Left renal cortex interstitium (tissue), 4 donors: ENCODE results near the gene PM20D2. TPM values are rescaled to one million over a fixed set of nuclear protein-coding genes. Genes with fewer than 3 reads are reported as not detected.
A peak's percentile ranks its signal among the peaks of the same experiment; 100 is the strongest.

Experiments
- DNase-seq, 4 donors: peaks; one replicate each; pipeline ENCODE4 v3.0.0-alpha.2; 2013; ENCODE audit warnings: low read depth in 4 of 4, low spot score in 2 of 4, missing footprints in 1 of 4
- polyA plus RNA-seq, 4 donors: library from polyadenylated mRNA; unstranded; fragments of 120-200 nt; gene quantifications; one replicate each; pipeline ENCODE4 v1.2.1, GENCODE V29; 2013; ENCODE audit not compliant: insufficient read length in 4 of 4

Gene PM20D2
- polyA plus RNA-seq, 4 donors = 29.1 to 48.0 (median 32.9) TPM

DNA sequence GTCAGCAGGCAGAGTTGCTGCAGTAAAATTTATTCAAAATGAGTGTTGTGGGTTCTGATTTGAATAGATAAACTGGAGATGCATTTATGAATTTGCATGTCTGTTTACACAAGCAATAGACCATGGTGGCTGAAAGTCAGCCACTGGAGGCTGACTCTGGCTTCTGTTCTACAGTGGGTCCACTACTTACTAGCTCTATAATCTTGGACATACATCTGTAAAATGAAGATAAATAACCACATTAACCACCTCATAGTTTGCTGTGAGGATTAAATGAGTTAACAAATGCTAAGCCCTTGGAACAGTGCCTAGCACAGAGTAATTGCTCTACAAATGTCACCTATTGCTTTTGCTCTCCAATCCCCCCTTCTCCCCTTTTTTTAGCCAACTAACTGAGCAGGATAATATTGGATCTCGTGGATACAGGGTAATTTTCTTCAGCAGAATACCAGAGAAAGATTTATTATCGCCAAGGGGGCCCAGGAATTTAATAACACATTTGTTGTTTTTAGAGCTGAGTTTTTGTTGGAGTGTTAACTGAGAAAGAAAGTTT, 1.4 kb upstream of the PM20D2 start:
- peak in 1 of 4 donors; percentile 21 for DNase-seq

DNA sequence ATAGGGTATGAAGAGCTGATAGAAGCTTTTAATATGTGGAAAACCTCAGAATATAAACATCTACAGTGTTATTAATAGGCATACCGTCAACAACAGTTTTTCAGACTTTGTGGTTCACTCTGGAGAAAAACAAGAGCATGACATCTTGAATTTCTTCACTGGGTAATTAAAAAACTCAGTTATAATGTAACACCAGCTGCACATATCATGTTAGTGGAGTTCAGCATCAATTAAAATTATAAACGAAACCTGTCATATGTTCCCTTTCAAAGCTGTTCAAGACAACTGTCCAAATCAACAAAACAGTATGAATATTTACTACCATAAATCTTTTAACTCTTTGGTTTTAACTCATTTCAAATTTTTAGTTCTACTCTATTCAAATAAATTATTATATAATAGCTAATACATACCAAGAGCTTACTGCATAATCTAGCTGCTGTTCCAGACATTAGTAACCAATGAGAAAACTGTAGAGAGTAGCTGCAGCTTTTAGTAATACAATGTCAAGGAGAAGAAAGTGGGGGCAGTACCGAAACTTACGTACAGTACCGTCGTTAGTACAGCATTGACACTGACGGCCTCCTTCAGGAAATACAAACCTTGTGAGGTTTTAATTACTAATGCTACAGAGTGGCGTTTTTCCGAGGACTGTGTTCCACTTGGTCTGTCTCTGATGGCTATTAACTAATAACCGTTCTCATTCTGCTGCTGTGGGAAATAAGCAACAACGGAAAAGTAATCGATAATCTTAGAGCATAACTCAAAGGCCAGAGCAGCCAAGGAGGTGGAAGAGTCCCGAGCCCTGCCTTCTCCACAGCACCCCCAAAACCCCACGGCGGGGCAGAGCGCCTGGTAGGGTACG, 532 bp upstream of the PM20D2 start:
- peak in 3 of 4 donors; percentile 2 to 70 (median 27) for DNase-seq

DNA sequence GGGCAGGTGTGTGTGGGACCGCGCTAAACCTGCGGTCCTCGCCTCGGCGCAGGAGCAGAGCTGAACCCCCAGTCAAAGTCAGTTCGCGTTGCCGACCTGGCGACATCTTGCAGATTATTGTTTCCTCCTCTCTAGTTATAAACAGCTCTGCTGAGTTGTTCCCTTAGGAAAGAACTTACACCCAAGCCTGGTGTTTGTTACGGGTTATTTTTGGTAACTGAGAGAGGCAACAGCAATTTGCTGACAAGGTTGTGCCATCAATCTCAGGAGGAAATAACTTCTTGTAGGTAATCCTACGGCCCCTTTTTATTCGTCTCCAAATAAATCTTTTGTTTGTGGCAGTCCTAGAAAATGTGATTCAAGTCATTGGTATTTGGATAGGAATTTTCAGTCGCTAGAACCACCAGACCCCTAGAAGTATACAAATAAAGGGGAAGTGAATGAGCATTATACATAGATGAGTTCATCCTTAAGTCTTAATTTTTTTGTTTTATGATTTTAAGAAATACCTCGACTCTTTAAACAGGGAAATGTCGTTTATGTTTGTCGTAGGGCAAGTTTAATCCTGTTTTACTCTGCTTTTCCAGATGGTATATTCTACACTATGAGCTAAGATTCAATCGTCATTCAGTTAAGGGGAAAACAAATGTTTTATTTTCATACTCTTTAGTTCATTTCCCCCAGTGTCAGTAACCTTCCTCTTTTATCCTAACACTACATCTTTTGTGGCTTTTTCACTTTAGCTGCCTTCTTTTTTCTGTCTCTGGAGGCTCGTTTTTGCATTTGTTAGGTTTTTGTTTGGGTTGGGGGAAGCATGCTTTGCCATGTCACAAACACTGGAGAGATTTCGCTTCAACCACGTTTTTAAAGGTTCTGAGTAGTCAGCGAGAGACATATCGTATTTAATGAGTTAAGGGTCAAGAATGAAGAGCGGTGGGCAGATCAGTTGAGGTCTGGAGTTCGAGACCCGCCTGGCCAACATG, 1.2 kb downstream of the PM20D2 start:
- DNase-seq = peak; percentile 28 to 56 (median 47)

DNA sequence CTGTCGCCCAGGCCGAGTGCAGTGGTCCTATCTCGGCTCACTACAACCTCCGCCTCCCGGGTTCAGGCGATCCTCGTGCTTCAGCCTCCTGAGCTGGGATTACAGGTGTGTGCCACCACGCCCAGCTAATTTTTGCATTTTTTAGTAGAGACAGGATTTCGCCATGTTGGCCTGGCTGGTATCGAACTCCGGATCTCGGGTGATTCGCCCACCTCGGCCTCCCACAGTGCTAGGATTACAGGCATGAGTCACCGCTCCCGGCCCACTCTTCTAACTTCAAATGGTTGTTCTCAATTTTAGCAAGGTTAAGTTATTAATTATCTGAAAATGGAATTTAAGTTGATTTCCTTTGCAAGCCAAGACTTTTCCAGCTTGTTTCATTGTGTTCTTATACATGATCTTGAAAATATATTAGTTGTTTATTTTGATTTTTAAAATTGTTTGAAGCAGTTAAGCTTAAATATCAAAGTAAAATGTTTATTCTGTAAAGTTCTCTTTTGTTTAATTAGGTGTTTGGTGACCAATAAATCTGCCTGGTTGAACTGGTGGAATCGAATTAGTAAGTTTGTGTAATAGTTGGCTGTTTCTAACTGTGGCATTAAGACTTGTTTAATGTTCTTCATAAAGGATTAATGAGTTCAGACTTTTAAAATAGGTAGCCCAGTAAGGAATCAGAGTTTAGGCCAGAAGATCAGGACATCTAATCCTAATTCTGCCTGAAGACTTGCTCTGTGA, 2.3 kb downstream of the PM20D2 start:
- DNase-seq = no peak

DNA sequence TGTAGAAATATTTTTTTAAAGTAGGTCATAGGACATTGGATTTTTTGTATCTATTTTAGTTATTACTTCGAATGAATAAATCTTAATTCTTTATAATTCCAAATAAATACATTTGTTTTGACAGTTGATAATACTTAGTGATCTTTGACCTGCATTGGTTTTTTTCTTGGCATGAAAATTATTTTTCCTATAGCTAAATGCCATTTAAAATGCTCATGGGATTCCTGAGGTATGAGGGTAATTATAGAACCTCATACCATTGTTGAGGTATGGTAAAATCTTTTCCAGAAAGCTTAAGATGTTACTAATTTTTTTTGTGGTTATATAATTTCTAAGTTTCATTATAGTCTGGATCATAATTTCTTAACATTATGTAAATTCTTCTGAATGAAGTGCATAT, 8.3 kb downstream of the PM20D2 start:
- no peak for DNase-seq

DNA sequence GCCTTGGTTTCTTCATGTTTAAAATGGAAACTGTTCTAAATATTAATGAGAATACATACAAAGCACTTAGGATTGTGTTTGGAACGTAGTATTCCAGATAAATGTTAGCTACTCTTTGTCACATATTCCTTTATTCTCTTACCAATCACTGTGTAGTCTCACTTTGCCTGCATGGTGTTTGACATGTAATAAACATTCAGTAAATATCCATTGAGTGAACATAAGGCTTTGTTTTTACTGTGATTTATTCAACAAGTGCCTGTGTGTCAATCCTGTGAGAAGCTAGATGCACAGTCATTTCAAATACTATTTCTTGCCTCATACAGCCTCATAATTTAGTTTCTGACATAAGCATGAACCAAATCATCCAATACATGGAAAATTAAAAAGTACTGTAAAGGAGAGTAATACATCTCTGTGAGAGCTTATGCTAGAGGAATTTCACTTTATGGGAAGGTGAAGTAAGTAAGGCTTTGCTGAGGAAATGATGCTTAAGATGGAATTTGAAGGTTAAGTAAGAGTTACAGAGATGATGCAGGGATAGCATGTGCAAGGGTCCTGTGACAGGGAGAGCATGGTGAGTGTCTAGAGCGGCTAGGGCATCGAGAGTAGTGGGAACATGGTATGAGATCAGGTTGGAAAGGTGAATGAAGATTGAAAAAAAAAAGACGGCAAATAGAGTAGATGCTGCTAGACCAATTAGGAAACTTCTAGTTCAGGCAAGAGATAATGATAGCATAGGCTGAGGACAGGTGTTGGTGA, 14.7 kb downstream of the PM20D2 start:
- no peak for DNase-seq

DNA sequence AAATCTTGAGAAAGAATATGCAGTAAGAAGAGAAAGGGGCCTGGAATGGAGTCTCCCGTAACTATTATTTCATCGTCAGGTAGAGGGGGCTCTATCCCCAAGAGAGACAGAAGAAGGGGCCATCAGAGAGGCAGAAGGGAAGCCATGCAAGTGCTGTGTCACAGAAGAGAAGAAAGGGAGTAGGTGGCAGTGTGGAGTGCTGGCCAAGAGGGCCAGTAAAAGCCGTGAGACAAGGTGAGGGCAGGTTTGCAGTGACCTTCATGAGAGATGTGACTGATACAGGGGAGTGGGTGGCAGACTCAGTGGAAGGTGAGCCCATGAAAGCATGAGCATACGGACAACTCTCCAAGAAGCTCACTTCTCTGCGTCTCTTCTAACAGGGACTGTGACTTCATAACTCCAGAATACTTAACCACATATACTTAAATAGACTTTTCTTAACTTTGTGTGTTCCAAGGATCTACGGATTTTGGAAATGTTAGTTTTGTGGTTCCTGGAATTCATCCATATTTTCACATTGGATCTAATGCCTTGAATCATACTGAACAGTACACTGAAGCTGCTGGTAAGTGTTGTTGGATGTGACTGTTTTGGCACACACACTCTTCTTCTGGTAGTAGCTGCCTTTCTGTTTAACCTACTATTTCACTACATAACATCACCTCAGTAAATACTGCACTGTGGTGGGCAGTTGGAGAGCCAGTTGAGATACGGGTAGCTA, 15.6 kb downstream of the PM20D2 start:
- DNase-seq = no peak

DNA sequence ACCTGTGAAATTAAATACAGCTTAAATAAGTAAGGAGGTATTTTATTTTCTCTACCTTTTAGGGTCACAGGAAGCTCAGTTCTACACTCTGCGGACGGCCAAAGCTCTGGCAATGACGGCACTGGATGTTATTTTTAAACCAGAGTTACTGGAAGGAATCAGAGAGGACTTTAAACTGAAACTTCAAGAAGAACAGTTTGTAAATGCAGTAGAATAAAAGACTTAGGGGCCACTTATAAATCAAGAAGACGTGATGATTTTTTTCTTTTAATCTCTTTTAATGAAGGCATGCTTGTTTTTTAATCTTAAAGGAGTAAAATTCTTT, 16.2 kb downstream of the PM20D2 start:
- no peak for DNase-seq

DNA sequence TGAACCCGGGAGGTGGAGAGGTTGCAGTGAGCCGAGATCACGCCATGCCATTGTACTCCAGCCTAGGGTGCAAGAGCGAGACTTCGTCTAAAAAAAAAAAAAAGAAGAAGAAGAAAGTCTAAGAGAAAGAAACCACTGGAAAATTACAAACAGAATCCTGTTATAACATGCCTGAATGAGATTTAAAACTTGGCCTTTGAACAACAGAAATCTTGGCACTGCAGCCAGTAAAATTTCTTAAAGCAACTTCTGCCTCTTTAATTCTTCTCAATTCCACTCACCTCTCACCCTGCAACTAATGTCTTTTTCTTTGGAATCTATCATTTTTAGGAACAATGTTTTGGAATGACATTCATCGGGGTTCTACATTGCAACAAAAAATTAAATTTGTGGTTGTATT, 26.3 kb downstream of the PM20D2 start:
- DNase-seq = no peak

DNA sequence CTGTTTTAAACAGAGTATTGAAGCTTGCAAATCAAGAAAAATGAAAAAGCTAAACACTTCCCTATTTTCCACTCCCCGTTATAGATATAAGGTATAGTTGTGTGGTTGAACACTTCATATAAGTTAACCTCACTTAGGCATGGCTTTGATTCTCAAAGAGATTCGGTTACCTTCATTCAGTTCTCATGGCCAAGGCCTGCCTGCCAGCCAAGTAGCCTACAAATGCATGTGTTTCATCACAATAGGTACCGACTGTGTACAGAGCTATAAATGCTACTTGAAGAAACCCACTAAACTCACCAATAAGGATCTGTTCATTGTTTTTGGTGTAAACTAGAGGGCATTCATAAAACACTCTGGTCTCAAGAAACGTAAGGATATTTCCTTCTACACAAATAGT, 27.8 kb downstream of the PM20D2 start:
- no peak for DNase-seq

DNA sequence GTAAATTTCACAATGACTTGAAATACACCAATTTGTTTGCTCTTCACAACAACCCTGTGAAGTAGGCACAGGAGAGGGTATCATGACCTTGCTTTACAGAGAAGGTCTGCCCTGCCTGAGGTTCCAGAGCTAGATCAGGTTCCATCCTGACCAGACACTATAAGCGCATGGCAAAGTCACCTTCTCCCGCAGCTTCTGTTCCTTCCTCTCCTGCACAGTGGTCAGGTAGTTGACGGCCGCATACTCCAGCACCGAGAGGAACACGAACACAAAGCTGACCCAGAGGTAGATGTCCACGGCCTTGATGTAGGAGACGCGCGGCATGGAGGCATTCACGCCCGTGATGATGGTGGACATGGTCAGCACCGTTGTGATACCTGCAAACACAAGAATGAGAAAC, 34.3 kb downstream of the PM20D2 start:
- DNase-seq = no peak

DNA sequence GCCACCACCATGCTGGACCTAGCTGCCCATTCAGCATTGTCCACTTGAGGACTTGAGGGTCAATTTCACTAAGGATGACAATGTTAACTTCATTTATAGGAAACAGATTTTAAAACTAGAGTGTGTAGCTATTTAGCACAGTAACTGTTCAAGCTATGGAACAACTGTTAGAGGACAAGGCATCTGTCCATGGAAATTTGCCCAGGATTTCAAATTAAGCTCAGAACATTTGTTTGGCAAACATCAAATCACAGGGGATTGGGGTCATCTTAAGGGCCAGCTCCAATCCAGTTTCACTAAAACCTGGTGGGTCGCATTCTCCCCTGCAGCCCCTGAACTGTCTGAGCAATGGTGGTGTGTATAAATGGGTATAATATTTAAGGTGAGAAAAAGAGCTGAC, 35.1 kb downstream of the PM20D2 start:
- DNase-seq = no peak

DNA sequence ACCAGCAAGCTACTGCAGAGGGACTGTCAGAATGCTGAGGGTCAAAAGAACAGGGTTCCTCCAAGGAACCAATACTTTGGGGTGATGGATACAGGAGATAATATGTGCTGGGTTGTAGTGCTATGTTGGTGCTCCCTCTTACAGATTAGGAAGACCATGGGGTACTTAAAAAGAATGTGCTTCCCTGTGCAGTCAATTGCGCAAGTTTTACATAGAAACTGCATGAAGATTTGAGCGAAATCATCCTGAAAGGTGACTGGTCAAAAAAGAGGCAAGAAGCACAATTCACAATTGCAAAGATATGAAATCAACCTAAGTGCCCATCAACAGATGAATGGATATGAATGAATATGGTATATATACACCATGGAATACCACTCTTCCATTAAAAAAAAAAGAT, 37.4 kb downstream of the PM20D2 start:
- DNase-seq = no peak

DNA sequence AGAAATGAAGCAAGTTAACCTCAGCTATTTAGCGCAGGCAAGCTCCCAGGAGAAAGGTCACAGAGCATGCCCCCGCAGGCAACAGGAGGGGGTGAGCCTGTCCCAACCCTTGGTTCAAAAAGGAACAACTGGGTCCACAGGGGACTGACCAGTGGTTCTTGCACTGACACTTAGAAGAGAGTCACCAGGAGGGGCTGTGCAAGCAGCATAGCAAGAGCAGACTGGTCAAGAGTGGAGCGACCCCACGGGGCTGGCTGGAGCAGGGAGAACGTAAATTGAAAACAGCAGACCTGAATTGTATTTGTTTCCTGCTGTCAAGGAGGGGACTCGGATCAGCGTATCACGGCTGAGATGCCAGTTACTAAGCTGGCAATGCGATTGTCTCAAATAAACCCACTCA, 38.5 kb downstream of the PM20D2 start:
- DNase-seq = no peak

DNA sequence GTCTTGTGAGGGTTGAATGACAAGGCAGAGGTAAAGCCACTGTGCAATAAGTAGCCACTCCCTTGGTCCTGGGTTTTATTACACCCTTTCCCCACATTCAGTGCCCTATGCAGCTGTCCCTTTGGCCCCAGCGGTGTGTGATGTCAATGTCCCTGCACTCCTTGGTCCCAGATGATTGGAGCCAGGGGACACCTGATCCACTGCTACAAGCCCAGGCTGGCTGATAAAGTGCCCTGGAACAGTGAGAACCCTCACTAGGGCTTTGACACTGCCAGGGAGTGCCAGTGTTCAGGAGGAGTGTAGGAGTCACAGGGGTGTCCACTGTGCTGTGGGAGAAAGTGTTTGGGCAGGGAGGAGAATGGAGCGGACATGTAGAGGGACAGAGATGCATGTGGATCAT, 40.9 kb downstream of the PM20D2 start:
- no peak for DNase-seq

DNA sequence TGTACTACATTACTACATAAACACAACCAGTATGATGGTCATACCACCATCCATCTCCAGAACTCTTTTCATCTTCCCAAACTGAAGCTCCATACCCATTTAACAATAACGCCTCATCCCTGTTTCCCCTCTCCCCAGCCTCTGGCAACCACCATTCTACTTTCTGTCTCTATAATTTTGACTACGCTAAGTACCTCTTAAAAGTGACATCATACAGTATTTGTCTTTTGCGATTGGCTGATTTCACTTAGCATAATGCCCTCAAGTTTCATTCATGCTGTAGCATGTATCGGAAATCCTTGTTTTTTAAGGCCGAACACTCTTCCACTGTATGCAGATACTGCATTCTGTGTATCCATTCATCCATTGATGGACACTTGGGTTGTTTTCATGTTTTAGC, 41.6 kb downstream of the PM20D2 start:
- DNase-seq = no peak

DNA sequence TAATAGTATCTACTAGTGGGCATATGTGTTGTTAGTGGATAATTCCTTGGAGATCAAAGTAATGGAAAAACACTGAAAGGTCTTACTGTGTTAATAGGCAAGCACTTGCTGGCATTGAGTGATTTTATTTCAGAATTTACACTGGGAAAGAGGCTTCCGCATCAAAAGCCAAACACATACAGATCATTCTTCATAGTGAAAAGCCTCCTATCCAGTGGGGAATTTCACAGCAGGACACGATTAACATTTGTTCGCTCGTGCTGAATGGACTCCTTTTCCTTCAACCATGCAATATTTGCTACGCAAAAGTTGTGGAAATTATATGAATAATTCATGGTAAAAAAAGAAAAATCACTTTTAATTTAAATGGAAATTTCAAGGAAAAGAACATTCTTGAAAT, 44.9 kb downstream of the PM20D2 start:
- DNase-seq = no peak

DNA sequence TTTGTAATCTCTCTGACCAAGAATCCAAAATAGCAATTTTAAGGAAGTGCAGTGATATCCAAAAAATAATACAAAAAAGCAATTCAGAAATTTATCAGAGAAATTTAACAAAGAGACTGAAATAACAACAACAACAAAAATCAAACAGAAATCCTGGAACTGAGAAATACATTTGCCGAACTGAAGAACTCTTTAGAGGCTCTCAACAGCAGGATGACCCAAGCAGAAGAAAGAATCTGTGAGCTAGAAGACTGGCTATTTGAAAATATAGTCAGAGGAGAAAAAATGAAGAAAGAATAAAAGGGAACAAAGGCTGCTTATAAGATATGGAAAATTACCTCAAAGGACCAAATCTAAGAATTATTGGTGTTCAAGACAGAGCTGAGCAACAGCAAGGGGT, 48.7 kb downstream of the PM20D2 start:
- DNase-seq = no peak

DNA sequence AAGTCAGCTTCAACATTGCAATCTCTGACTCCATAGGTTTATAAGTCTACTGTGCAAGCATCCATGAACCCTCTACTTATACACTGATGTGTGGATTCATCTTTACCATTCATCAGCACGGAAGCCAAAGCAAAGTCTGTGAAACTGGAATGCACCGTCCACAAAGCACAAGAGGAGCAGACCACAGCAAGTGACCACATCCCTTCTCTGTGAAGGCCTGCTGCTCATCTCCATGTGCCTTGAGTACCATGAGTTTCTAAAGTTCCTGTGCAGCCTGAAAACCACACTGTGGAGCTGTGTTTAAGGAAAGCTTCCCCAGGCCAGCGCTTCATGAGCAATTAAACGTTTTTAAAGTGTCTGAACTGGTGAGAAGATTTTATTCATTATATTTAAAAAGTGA, 51.3 kb downstream of the PM20D2 start:
- no peak for DNase-seq
